Right lobe of liver (tissue), 6 donors: ENCODE results near the gene TERB1. TPM values are rescaled to one million over a fixed set of nuclear protein-coding genes. Genes with fewer than 3 reads are reported as not detected.

ENCODE experiments used
- ATAC-seq, 4 donors: fragments of 200-7000 bp; cut with Tn5 transposase; one replicate each; pipeline ENCODE4 v1.9.1; 2020; ENCODE audit warnings: mild to moderate bottlenecking in 4 of 4, moderate library complexity in 4 of 4
- DNase-seq, 3 donors: peaks; one replicate each; pipeline ENCODE4 v3.0.0-alpha.2; 2020
- H3K27ac ChIP-seq, 3 donors: fragments of 200-600 bp; one replicate each; pipeline ENCODE4 v1.8.0; 2022
- H3K27me3 ChIP-seq, 2 donors: fragments of 200-600 bp; one replicate each; pipeline ENCODE4 v1.8.0; 2022
- H3K36me3 ChIP-seq, 4 donors: fragments of 200-600 bp; sonication (generic) in 1 of 4; one replicate each; pipeline versions ENCODE4 v1.5.1 to v1.8.0; 2017 to 2022; ENCODE audit warnings: control low read depth in 1 of 4
- H3K4me1 ChIP-seq, 4 donors: fragments of 200-600 bp; sonication (generic) in 1 of 4; one replicate each; pipeline versions ENCODE4 v1.5.1 to v1.8.0; 2017 to 2022; ENCODE audit warnings: control low read depth in 1 of 4
- H3K4me3 ChIP-seq, 3 donors: fragments of 200-600 bp; one replicate each; pipeline ENCODE4 v1.8.0; 2022
- H3K9me3 ChIP-seq, 4 donors: fragments of 200-600 bp; sonication (generic) in 1 of 4; one replicate each; pipeline versions ENCODE4 v1.5.1 to v1.8.0; 2017 to 2022; ENCODE audit warnings: control low read depth in 1 of 4
- POLR2A ChIP-seq: fragments of 450-650 bp; IDR thresholded peaks from one replicate; pipeline ENCODE4 v1.6.1; 2017; ENCODE audit warnings: antibody characterized with exemption, mild to moderate bottlenecking
- WGBS: methylation state at CpG from one replicate; pipeline ENCODE4 v1.1.6; 2018; ENCODE audit warnings: low coverage, low lambda C conversion rate; ENCODE audit not compliant: insufficient coverage; ENCODE audit errors: missing lambda C conversion rate; 5-methylcytosine and 5-hydroxymethylcytosine counted together
- intact Hi-C, 2 donors: fragments of 100-400 bp; cut with DNase I; formaldehyde crosslinking; loops; one replicate each; pipeline versions ENCODE4 v1.11.2 to v1.14.1; 2022
- total RNA-seq, 6 experiments: library from RNA; depleted of rRNA in 2 of 6; stranded (reverse); fragments of >200 nt in 2 of 6; fragmentation: NEBNext Ultra II Directional in 3 of 6; extraction: Animal tissue kit (Norgen Biotek cat#: 25700) in 3 of 6; gene quantifications; one replicate each; pipeline versions ENCODE4 v1.1.0 to v1.2.4, GENCODE V29; 2016 to 2023
- TF ChIP-seq, protein P1 (sequence below), 4 donors: fragments of 200-600 bp in 3 of 4; fragments of 450-650 bp in 1 of 4; IDR thresholded peaks; one replicate each; pipeline versions ENCODE4 v1.5.1 to v1.8.0; 2016 to 2022; ENCODE audit warnings: antibody characterized with exemption in 4 of 4, mild to moderate bottlenecking in 2 of 4
- donor health status: DM: no; HTN: yes; CAD: no.
- donor health status: DM: no; HTN: no; CAD: no.
- donor health status: DM: no; HTN: no; CAD: no.
- donor health status: DM: no; HTN: yes; CAD: no.
- donor health status: DM: no; HTN: yes; CAD: no.

TERB1 gene
- total RNA-seq, 6 experiments from 2014 or later: not detected

DNA sequence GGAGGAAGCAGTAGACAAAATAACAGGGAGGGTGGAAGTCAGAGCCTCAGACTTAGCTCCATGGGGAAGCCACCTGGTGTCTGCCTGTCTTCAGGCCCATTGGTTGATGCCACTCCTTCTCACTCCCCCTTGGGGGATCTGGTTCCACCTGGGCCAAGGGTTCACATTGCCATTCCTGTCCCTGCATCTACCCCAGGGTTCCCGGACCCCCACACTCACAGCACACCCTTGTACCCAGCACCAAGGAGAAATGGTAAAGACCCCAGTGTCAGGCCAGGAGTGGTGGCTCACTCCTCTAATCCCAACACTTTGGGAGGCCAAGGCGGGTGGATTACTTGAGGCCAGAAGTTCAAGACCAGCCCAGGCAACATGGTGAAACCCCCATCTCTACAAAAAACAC is 41.8 kb upstream of the TERB1 start:
- peaks cover 0 to 10% (median 0%) of the 10 kb centered on the region in 4 donors for H3K4me1 ChIP-seq
- no peak for ATAC-seq
- H3K27me3 ChIP-seq: peaks cover 4 to 6% of the 10 kb centered on the region in 2 donors
- no peaks in the 10 kb centered on the region for H3K36me3 ChIP-seq
- DNase-seq: no peak
- TF ChIP-seq POLR2A: no peak
- TF ChIP-seq, protein P1, sequence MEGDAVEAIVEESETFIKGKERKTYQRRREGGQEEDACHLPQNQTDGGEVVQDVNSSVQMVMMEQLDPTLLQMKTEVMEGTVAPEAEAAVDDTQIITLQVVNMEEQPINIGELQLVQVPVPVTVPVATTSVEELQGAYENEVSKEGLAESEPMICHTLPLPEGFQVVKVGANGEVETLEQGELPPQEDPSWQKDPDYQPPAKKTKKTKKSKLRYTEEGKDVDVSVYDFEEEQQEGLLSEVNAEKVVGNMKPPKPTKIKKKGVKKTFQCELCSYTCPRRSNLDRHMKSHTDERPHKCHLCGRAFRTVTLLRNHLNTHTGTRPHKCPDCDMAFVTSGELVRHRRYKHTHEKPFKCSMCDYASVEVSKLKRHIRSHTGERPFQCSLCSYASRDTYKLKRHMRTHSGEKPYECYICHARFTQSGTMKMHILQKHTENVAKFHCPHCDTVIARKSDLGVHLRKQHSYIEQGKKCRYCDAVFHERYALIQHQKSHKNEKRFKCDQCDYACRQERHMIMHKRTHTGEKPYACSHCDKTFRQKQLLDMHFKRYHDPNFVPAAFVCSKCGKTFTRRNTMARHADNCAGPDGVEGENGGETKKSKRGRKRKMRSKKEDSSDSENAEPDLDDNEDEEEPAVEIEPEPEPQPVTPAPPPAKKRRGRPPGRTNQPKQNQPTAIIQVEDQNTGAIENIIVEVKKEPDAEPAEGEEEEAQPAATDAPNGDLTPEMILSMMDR (IDR thresholded peaks at IDR 0.05): no peak
- intact Hi-C loops: no loop called here
- H3K9me3 ChIP-seq: no peaks in the 10 kb centered on the region
- H3K4me3 ChIP-seq: no peak overlapping the region
- WGBS: 80% methylated on average over 2 of the region's 2 CpGs
- no peak overlapping the region for H3K27ac ChIP-seq

DNA sequence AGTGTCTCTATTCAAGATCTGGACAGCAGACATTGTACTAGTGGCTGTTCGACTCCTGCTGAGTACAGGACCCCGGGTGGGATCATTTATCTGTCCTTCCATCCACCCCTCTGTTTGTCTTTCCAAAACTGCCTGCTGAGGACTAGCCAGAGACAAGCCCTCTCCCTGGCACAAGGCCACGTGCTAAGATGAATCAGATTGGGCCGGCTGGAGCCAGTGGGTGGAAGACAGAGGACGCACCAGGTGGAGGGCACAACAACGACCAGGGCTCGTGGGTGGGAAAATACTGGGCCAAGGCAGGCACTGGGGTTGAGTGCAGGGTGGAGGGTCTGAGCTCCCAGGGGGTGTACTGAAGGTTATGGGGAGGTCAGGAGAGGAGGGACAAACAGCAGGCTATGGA is 41.4 kb upstream of the TERB1 start:
- 67% methylated on average over 5 of the region's 7 CpGs for WGBS
- Histone ChIP-seq H3K27ac (no peak overlapping the region), H3K27me3 (peaks cover 4 to 6% of the 10 kb centered on the region in 2 donors), H3K4me3 (no peak overlapping the region), H3K9me3 (no peaks in the 10 kb centered on the region), H3K4me1 (peaks cover 0 to 10% (median 0%) of the 10 kb centered on the region in 4 donors), H3K36me3 (no peaks in the 10 kb centered on the region)
- intact Hi-C loops: no loop called here
- ATAC-seq (no peak), DNase-seq (no peak)
- TF ChIP-seq POLR2A: no peak
- TF ChIP-seq, protein P1 (IDR thresholded peaks at IDR 0.05): no peak

DNA sequence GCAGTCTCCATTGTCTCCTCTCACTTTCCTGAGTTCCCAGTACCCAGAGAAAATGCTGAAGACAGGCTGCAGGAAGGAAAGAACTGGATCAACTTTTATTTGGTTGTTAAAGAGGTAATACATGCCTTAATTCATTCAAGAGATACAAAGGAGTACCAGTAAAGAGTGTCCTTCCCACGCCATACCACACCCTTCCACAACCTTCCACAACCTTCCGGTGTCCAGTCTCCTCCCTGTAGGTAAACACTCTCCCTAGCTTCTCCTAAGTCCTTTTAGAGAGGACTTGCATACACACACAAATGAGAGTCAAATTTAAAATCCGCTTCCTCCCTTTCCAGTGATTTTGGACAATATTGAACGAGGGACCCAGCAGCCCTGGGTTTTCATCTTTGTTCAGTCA is 40.0 kb upstream of the TERB1 start:
- Histone ChIP-seq H3K36me3 (no peaks in the 10 kb centered on the region), H3K27ac (no peak overlapping the region), H3K4me3 (no peak overlapping the region), H3K4me1 (peaks cover 0 to 10% (median 0%) of the 10 kb centered on the region in 4 donors), H3K9me3 (no peaks in the 10 kb centered on the region), H3K27me3 (peaks cover 4 to 6% of the 10 kb centered on the region in 2 donors)
- 79% methylated on average over 4 of the region's 4 CpGs for WGBS
- intact Hi-C loops: no loop called here
- TF ChIP-seq, protein P1 (IDR thresholded peaks at IDR 0.05): no peak
- ATAC-seq (no peak), DNase-seq (no peak)

DNA sequence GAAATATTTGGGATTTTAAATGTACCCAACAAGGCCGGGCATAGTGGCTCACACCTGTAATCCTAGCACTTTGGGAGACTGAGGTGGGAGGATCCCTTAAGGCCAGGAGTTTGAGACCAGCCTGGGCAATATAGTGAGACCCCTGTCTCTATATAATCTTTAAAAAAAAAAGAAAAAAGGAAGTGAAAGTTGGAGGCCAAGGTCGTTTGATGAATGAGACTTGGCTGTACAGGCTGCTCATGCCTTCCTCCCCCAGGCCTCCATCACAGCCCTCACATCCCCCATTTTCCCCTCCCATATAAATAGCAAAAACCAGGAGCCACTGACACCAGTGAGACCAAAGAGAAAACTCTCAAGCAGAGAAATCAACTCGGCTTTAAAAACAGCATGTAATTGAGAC is 39.5 kb upstream of the TERB1 start:
- TF ChIP-seq, protein P1 (IDR thresholded peaks at IDR 0.05): no peak
- no peak for TF ChIP-seq POLR2A
- no peaks in the 10 kb centered on the region for H3K9me3 ChIP-seq
- peaks cover 0 to 10% (median 0%) of the 10 kb centered on the region in 4 donors for H3K4me1 ChIP-seq
- H3K36me3 ChIP-seq: no peaks in the 10 kb centered on the region
- intact Hi-C loops: no loop called here
- DNase-seq (no peak), ATAC-seq (no peak)
- WGBS: 45% methylated on average over 3 of the region's 3 CpGs
- H3K27ac ChIP-seq: no peak overlapping the region
- peaks cover 4 to 6% of the 10 kb centered on the region in 2 donors for H3K27me3 ChIP-seq
- no peak overlapping the region for H3K4me3 ChIP-seq

DNA sequence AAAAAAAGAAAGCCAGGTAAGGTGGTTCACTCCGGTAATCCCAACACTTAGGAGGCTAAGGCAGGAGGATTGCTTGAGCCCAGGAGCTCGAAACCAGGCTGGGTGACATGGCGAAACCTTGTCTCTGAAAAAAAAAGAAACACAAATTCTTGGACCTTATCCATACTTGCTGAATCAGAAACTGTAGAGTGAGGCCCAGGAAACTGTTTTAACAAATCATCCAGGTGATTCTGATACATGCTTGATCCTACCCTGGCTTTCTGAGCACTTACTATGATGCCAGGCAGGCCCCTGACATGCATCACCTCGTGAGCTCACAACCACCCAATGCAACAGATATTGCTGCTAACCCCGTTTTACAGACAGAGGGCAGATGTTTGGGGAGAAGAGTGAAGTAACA is 33.4 kb upstream of the TERB1 start:
- WGBS: 82% methylated on average over 5 of the region's 5 CpGs
- Histone ChIP-seq H3K9me3 (no peaks in the 10 kb centered on the region), H3K4me3 (no peak overlapping the region), H3K27me3 (no peaks in the 10 kb centered on the region), H3K4me1 (peaks cover 0 to 5% (median 2%) of the 10 kb centered on the region in 4 donors), H3K36me3 (no peaks in the 10 kb centered on the region), H3K27ac (no peak overlapping the region)
- no peak for TF ChIP-seq POLR2A
- TF ChIP-seq, protein P1 (IDR thresholded peaks at IDR 0.05): no peak
- intact Hi-C loops: no loop called here
- DNase-seq (no peak), ATAC-seq (no peak)
